ENCODE measurements around the gene GET4. TPM values are rescaled to one million over a fixed set of nuclear protein-coding genes. Genes with fewer than 3 reads are reported as not detected.

Gene GET4
- polyA plus RNA-seq, 1 donor (not counting 4 experiments of a cell fraction or from before 2014, with no cell fraction given), result 21.1 TPM

GRCh38 chr7:894927-895450, 18.6 kb downstream of the GET4 start:
- dilution Hi-C loops (cut with MboI; ENCODE audit: extremely low pct_ligation_motif_present, low sequenced_read_pairs), result no loop called here
- H3K36me3 ChIP-seq (ENCODE audit: control insufficient read depth in 2 of 2, extremely low read depth in 1 of 2, insufficient read depth in 2 of 2, low read length in 2 of 2), result peaks cover 11 to 22% of the 10 kb centered on the region in 2 experiments
- H3K4me3 ChIP-seq (ENCODE audit: control insufficient read depth in 2 of 3, extremely low read depth in 1 of 3, insufficient read depth in 2 of 3, low read depth in 1 of 3, low read length in 3 of 3), result no peak overlapping the region
- no peaks in the 10 kb centered on the region for H3K27me3 ChIP-seq (ENCODE audit: control insufficient read depth, extremely low read depth, insufficient read depth, low read length)
- no peak overlapping the region for H2AFZ ChIP-seq (ENCODE audit: control insufficient read depth, low read length)
- H3K79me2 ChIP-seq (ENCODE audit: control insufficient read depth, insufficient read depth, low read length), result no peaks in the 10 kb centered on the region
- H3K9me1 ChIP-seq (ENCODE audit: control insufficient read depth, extremely low read depth, insufficient read depth, low read length), result no peaks in the 10 kb centered on the region
- TF ChIP-seq EZH2 (IDR thresholded peaks at IDR 0.05; ENCODE audit: low read length) (no peak), CTCF (optimal IDR thresholded peaks at IDR 0.05 in 1 of 3, IDR thresholded peaks at IDR 0.05 in 1 of 3, conservative IDR thresholded peaks at IDR 0.05 in 1 of 3; ENCODE audit: extremely low read depth in 1 of 3, insufficient read depth in 2 of 3, low read length in 3 of 3) (no peak)
- FAIRE-seq, result no peak
- no peak for DNase-seq (ENCODE audit: low read depth, low spot score)
- H3K9me3 ChIP-seq (ENCODE audit: control insufficient read depth, low read depth, low read length), result no peaks in the 10 kb centered on the region
- H3K4me1 ChIP-seq (ENCODE audit: control insufficient read depth, extremely low read depth, insufficient read depth, low read length), result no peaks in the 10 kb centered on the region
- H3K4me2 ChIP-seq (ENCODE audit: control insufficient read depth, extremely low read depth, insufficient read depth, low read depth, low read length), result no peak overlapping the region
- no peak overlapping the region for H3K9ac ChIP-seq (ENCODE audit: control insufficient read depth, extremely low read depth, insufficient read depth, low read length)
- no peak overlapping the region for H3K27ac ChIP-seq (ENCODE audit: control insufficient read depth, insufficient read depth, low read length)
- H4K20me1 ChIP-seq (ENCODE audit: control insufficient read depth, extremely low read depth, insufficient read depth, low read length), result no peaks in the 10 kb centered on the region

- peaks cover 11 to 22% of the 10 kb centered on the region in 2 experiments for H3K36me3 ChIP-seq (ENCODE audit: control insufficient read depth in 2 of 2, extremely low read depth in 1 of 2, insufficient read depth in 2 of 2, low read length in 2 of 2)
- dilution Hi-C loops (cut with MboI; ENCODE audit: extremely low pct_ligation_motif_present, low sequenced_read_pairs), result no loop called here
These were observed 19.2 kb downstream of the GET4 start for GRCh38 chr7:895451-896052.

More at GRCh38 chr7:895451-896052, 19.2 kb downstream of the GET4 start:
- Histone ChIP-seq H3K27ac (ENCODE audit: control insufficient read depth, insufficient read depth, low read length) (no peak overlapping the region), H3K79me2 (ENCODE audit: control insufficient read depth, insufficient read depth, low read length) (no peaks in the 10 kb centered on the region), H3K27me3 (ENCODE audit: control insufficient read depth, extremely low read depth, insufficient read depth, low read length) (no peaks in the 10 kb centered on the region), H3K4me2 (ENCODE audit: control insufficient read depth, extremely low read depth, insufficient read depth, low read depth, low read length) (no peak overlapping the region), H3K9me1 (ENCODE audit: control insufficient read depth, extremely low read depth, insufficient read depth, low read length) (no peaks in the 10 kb centered on the region), H3K4me3 (ENCODE audit: control insufficient read depth in 2 of 3, extremely low read depth in 1 of 3, insufficient read depth in 2 of 3, low read depth in 1 of 3, low read length in 3 of 3) (no peak overlapping the region), H3K9ac (ENCODE audit: control insufficient read depth, extremely low read depth, insufficient read depth, low read length) (no peak overlapping the region), H3K9me3 (ENCODE audit: control insufficient read depth, low read depth, low read length) (no peaks in the 10 kb centered on the region), H3K4me1 (ENCODE audit: control insufficient read depth, extremely low read depth, insufficient read depth, low read length) (no peaks in the 10 kb centered on the region), H2AFZ (ENCODE audit: control insufficient read depth, low read length) (no peak overlapping the region), H4K20me1 (ENCODE audit: control insufficient read depth, extremely low read depth, insufficient read depth, low read length) (no peaks in the 10 kb centered on the region)
- FAIRE-seq, result no peak
- DNase-seq (ENCODE audit: low read depth, low spot score), result no peak
- TF ChIP-seq CTCF (optimal IDR thresholded peaks at IDR 0.05 in 1 of 3, IDR thresholded peaks at IDR 0.05 in 1 of 3, conservative IDR thresholded peaks at IDR 0.05 in 1 of 3; ENCODE audit: extremely low read depth in 1 of 3, insufficient read depth in 2 of 3, low read length in 3 of 3), result no peak
- no peak for TF ChIP-seq EZH2 (IDR thresholded peaks at IDR 0.05; ENCODE audit: low read length)
